Retinal pigment epithelial cell (primary cell): ENCODE measurements around the gene LCN15.

ENCODE experiments used
- DNase-seq: peaks from one replicate; pipeline ENCODE4 v3.0.0-alpha.2; 2010; ENCODE audit warnings: low read depth
- H3K4me3 ChIP-seq: 2 replicates; pipeline ENCODE4 v1.5.1; 2011; ENCODE audit warnings: mild to moderate bottlenecking, low read length, control low read depth, moderate library complexity
- TF ChIP-seq, protein P1 (sequence below): conservative IDR thresholded peaks from 2 replicates; pipeline ENCODE4 v1.5.1; 2011; ENCODE audit warnings: low read depth, low read length, control low read depth, inconsistent platforms

Gene LCN15

DNA sequence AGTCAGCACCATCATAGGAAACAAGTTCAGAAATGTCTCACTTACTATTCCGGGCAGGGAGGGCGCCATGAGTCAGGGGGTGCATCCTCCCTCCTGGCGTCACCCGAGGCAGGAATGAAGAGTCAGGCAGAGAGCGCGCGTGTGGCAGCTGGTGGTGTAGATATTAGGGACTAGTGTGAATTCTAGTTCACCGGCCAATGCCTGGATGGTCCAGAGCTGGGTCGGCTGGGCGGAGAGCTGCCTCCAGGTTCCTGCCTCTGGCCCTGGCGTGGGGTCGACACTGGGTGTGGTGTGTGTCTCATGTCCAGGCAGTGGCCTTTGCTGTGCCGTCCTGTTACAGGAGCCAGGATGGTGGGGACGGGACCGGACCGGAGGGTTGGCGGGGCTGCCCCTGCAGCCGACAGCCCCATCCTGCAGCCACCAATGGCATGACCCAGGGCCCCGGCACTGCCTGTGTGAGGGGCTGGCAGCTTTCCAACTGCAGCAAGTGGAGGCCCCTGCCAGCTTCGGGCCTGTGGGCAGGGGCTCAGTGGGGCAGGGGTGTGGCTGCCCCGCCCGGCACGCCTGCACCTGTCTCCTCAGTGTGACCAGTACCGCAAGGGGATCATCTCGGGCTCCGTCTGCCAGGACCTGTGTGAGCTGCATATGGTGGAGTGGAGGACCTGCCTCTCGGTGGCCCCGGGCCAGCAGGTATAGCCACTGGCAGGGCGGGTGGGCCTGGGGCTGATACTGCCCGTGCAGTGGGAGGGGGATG is 42.8 kb downstream of the LCN15 start:
- H3K4me3 ChIP-seq: no peak overlapping the region
- TF ChIP-seq, protein P1, sequence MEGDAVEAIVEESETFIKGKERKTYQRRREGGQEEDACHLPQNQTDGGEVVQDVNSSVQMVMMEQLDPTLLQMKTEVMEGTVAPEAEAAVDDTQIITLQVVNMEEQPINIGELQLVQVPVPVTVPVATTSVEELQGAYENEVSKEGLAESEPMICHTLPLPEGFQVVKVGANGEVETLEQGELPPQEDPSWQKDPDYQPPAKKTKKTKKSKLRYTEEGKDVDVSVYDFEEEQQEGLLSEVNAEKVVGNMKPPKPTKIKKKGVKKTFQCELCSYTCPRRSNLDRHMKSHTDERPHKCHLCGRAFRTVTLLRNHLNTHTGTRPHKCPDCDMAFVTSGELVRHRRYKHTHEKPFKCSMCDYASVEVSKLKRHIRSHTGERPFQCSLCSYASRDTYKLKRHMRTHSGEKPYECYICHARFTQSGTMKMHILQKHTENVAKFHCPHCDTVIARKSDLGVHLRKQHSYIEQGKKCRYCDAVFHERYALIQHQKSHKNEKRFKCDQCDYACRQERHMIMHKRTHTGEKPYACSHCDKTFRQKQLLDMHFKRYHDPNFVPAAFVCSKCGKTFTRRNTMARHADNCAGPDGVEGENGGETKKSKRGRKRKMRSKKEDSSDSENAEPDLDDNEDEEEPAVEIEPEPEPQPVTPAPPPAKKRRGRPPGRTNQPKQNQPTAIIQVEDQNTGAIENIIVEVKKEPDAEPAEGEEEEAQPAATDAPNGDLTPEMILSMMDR: no peak
- no peak for DNase-seq

DNA sequence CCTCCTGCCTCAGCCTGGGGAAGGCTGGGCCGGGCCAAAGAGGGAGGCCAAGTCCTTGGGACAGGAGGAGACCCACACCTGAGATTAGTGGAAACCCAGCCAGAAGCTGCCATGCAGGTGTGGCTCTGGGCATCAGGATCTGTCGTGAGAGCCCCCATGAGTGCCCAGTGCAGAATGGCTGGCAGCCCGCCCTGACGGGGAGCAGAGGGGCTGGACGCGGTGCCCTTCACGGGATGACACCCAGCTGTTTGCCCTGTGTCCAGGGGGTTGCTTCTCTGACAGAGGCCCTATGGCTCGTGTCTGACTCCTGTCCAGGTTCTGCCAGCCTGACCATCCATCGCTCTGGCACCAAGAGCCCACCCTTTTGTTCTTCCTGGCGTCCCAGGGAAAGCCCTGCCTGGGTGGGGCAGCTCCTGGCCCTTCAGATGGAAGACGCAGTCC is 43.4 kb downstream of the LCN15 start:
- TF ChIP-seq, protein P1: no peak
- no peak for DNase-seq
- no peak overlapping the region for H3K4me3 ChIP-seq

DNA sequence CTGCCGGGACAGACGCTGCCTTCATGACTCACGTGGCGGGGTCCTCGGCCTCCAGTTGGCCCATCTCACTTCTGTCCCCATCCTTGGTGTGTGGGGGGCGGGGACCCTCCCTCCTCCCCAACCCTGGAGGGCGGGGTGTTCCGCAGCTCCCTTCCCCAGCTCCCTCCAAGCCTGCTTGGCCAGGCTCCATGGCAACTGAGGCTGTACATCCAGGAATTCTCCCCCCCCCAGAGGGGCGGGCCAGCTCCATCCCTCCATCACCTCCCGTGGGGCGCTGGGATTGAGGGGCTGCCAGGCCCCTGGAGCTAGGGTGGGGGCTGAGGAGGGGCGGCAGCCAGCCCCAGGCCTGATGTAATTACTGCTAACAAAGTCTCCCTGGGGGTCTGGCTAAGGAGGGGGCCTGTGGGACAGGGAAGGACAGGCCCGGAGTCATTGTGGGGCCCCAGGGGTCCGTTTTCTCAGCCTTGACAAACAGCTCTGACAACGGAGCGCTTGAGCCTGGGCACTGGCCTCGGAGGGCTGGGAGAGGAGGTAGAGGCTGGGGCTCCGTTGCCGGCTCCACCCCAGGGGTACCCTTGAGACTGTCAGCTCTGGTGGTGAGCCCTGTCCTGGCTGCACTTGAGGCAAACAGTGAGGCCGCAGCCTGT is 43.9 kb downstream of the LCN15 start:
- DNase-seq: no peak
- H3K4me3 ChIP-seq: no peak overlapping the region
- TF ChIP-seq, protein P1: no peak

DNA sequence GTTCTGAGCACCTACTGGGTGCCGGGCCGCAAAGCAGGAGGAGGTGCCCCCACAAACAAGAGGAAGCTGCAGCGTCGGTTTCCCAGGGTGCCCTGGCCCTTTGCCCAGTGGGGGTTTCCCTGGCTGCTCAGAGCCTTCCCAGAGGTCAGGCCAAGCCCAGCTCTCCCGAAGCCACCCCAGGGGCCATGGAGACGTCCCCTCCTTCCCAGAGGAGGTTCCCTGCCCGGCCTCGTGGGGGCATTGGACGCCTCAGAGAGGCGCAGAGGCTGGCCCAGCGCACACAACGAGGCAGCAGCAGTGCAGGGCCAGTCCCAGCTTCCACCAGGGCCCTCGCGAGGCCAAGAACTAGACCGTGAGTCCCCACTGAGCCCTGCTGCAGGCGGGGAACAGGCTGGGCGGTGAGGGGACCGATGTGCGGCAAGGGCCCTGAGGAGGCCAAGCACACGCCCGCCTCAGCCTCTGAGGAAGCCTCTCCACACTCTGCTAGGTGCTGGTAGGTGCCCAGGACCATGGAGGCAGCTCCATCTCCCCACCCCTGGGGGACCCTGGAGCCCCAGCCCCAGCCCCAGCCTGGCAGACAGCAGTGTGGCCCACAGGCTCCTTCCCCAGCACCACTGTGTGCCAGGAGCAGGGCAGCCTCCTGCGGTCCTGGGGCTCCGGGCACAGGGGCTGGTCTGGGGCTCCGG is 45.0 kb downstream of the LCN15 start:
- H3K4me3 ChIP-seq: no peak overlapping the region
- no peak for DNase-seq
- TF ChIP-seq, protein P1: no peak

DNA sequence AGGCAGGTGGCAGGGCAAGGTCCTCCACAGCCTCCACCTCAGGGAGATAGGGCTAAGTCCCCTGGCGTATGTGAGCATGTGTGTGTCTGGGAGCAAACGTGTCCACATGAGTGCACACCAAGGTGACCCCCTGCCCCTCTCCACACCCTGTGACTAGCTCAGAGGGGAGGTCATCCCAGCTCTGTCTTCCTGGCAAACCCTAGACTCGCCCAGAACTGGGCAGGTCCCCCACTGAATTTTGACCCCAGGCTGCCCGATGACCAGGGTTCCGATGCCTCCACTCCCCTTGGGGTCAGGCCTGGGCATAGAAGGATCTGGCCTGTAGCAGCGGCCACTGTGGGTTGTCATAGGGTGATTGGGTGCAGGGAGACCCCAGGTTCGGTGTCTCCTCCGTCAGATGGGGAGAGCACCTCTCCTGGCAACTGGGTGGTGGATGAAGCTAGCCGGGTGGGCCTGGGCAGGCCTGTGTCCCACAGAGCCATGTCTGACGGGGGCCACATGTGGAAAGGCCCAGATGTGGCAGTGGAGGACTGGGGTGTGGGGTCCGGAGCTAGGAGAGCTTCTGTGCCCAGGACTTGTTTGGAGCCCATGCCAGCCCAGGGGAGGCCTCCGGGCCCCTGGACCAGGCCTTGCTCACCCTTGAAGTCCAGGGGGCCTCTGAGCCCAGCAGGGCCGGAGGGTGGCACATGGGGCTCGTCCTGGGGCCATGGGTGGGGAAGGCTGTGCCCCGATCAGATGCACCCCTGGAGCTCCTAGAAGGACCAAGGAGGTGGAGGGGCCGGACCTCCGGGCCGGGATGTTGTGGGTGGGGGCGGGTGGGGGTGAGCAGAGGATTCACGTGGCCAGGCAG is 45.7 kb downstream of the LCN15 start:
- no peak for DNase-seq
- H3K4me3 ChIP-seq: no peak overlapping the region
- TF ChIP-seq, protein P1: no peak

DNA sequence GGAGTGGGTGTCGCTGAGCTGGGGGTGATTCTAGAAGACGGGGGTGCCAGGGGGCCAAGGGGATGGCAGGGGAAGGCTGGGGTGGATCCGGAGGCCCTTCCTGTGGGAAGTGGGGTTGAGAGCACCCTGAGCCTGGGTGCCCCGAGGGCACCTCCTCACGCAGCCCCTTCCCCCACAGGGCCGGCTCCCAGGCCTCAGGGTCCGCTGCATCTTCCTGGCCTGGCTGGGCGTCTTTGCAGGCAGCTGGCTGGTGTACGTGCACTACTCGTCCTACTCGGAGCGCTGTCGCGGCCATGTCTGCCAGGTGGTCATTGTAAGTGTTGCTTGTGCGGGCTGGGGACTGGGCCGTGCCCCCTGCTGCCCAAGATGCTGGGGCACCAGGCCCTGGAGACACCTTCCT is 46.9 kb downstream of the LCN15 start:
- DNase-seq: no peak
- H3K4me3 ChIP-seq: no peak overlapping the region
- TF ChIP-seq, protein P1: no peak
